SW480 (cell line): ENCODE data around the gene PXMP4.

Source experiments
- DNase-seq: peaks from one replicate; pipeline ENCODE4 v3.0.0-alpha.2; 2016; ENCODE audit warnings: low spot score

Gene PXMP4

GRCh38 chr20:33681728-33682353 lies 38.3 kb downstream of the PXMP4 start:
- DNase-seq, result no peak

- no peak for DNase-seq
These were observed 38.8 kb downstream of the PXMP4 start for GRCh38 chr20:33681288-33681687.

- no peak for DNase-seq
These were observed 39.4 kb downstream of the PXMP4 start for GRCh38 chr20:33680686-33681085.

- no peak for DNase-seq
These were observed 40.2 kb downstream of the PXMP4 start for GRCh38 chr20:33679758-33680485.

- DNase-seq, result no peak
These were observed 42.0 kb downstream of the PXMP4 start for GRCh38 chr20:33677991-33678702.

- DNase-seq, result no peak
These were observed 43.2 kb downstream of the PXMP4 start for GRCh38 chr20:33676652-33677645.

- DNase-seq, result no peak
These were observed 44.0 kb downstream of the PXMP4 start for GRCh38 chr20:33676121-33676520.

- DNase-seq, result no peak
These were observed 44.8 kb downstream of the PXMP4 start for GRCh38 chr20:33675136-33675959.

GRCh38 chr20:33674294-33675135 lies 45.6 kb downstream of the PXMP4 start, which contains the start of gene NECAB3:
Gene NECAB3 (minus strand): TSS chr20:33674428. CDS start chr20:33674352, 76 bp downstream.
- peak; percentile 80 for DNase-seq

GRCh38 chr20:33673410-33674293 lies 46.5 kb downstream of the PXMP4 start:
- DNase-seq, result no peak

GRCh38 chr20:33673114-33673409 lies 47.0 kb downstream of the PXMP4 start:
- no peak for DNase-seq

- no peak for DNase-seq
These were observed 47.5 kb downstream of the PXMP4 start for GRCh38 chr20:33672426-33673113.

GRCh38 chr20:33671573-33672288 lies 48.4 kb downstream of the PXMP4 start:
- no peak for DNase-seq

GRCh38 chr20:33670715-33671499 lies 49.2 kb downstream of the PXMP4 start:
- no peak for DNase-seq

- DNase-seq, result no peak
These were observed 50.1 kb downstream of the PXMP4 start for GRCh38 chr20:33669873-33670640.

GRCh38 chr20:33669224-33669623 lies 50.9 kb downstream of the PXMP4 start:
- no peak for DNase-seq
